ENCODE data around the gene IL1RAPL1.

- TF ChIP-seq CTCF (IDR thresholded peaks at IDR 0.05) (peak in 1 of 3 experiments; percentile 19), POLR2AphosphoS5 (IDR thresholded peaks at IDR 0.05) (no peak), EP300 (IDR thresholded peaks at IDR 0.05) (no peak)
Measured at GRCh38 chrX:29687687-29688086, 1100.4 kb downstream of the IL1RAPL1 start.

Data from esophagus muscularis mucosa (tissue), 4 donors.